Endothelial cell of umbilical vein (primary cell): Measurements from ENCODE around the gene ITIH4. TPM values are rescaled to one million over a fixed set of nuclear protein-coding genes. Genes with fewer than 3 reads are reported as not detected.

Experiments used
- BruUV-seq: library from RNA; stranded (reverse); fragments of 400-500 nt; replicated peaks from 2 replicates; lab custom pipeline; 2021; lab: Mats Ljungman, UMichigan
- CTCF ChIA-PET: fragments of 300-600, 350-600 bp; sonication (Branson Sonifier 250); formaldehyde crosslinking; loops from one replicate; lab custom pipeline; 2021; ENCODE audit warnings: antibody characterized with exemption, inconsistent platforms; lab: Charles Lee
- POLR2A ChIA-PET: fragments of 300-600, 350-600 bp; sonication (Branson Sonifier 250); formaldehyde crosslinking; loops from one replicate; lab custom pipeline; 2021; ENCODE audit warnings: antibody characterized with exemption, inconsistent platforms; lab: Charles Lee
- DNase-seq: peaks from one replicate; pipeline ENCODE4 v3.0.0-alpha.2; 2011; ENCODE audit warnings: low read depth, low spot score
- FAIRE-seq: peaks from 2 replicates; lab custom pipeline; 2011; peaks lifted over from hg19 to GRCh38; lab: Jason Lieb, UNC
- H2AFZ ChIP-seq: 2 replicates; pipeline ENCODE4 v1.6.0; 2012; ENCODE audit warnings: low read depth, low read length, control low read depth, inconsistent platforms
- H3K27ac ChIP-seq: 2 replicates; pipeline ENCODE4 v1.5.1; 2011; ENCODE audit warnings: low read depth, mild to moderate bottlenecking, control low read depth, low read length, moderate library complexity; ENCODE audit not compliant: insufficient read depth
- H3K27me3 ChIP-seq, 2 experiments: 2 replicates each; pipeline versions ENCODE4 v1.6.0 to v1.6.1; 2011; ENCODE audit warnings: low read length in 2 of 2, mixed read lengths in 1 of 2; ENCODE audit not compliant: control insufficient read depth in 2 of 2, insufficient read depth in 2 of 2
- H3K36me3 ChIP-seq, 2 experiments: 2 replicates in 1 of 2; 3 replicates in 1 of 2; pipeline ENCODE4 v1.5.1; 2011; ENCODE audit warnings: low read length in 2 of 2, mild to moderate bottlenecking in 1 of 2, moderate library complexity in 1 of 2; ENCODE audit not compliant: control insufficient read depth in 2 of 2, insufficient read depth in 2 of 2; ENCODE audit errors: extremely low read depth in 1 of 2
- H3K4me1 ChIP-seq: 3 replicates; pipeline ENCODE4 v1.5.1; 2011; ENCODE audit warnings: mild to moderate bottlenecking, low read length; ENCODE audit not compliant: control insufficient read depth, insufficient read depth; ENCODE audit errors: extremely low read depth
- H3K4me2 ChIP-seq: 2 replicates; pipeline ENCODE4 v1.6.1; 2011; ENCODE audit warnings: low read length, control low read depth, mixed read lengths; ENCODE audit not compliant: insufficient read depth
- H3K4me3 ChIP-seq, 3 experiments: fragments of 200-600 bp in 1 of 3; sonication (generic), shearing (Covaris generic) in 1 of 3; replicated peaks in 1 of 3; 2 replicates each; pipeline ENCODE4 v1.5.1; 2011 to 2016; ENCODE audit warnings: control low read depth in 3 of 3, low read length in 3 of 3, mild to moderate bottlenecking in 2 of 3, inconsistent platforms in 1 of 3, low read depth in 1 of 3, moderate library complexity in 1 of 3; ENCODE audit not compliant: insufficient read depth in 1 of 3
- H3K79me2 ChIP-seq: 2 replicates; pipeline ENCODE4 v1.6.0; 2012; ENCODE audit warnings: low read length, inconsistent platforms; ENCODE audit not compliant: control insufficient read depth, insufficient read depth
- H3K9ac ChIP-seq: replicated peaks from 2 replicates; pipeline ENCODE3; 2011; ENCODE audit warnings: low read length, control low read depth; ENCODE audit not compliant: insufficient read depth; ENCODE audit errors: extremely low read depth
- H3K9me1 ChIP-seq: replicated peaks from 3 replicates; pipeline ENCODE4 v1.6.0; 2011; ENCODE audit warnings: mild to moderate bottlenecking, low read length; ENCODE audit not compliant: control insufficient read depth, insufficient read depth; ENCODE audit errors: extremely low read depth
- H3K9me3 ChIP-seq: replicated peaks from 2 replicates; pipeline ENCODE4 v1.5.1; 2012; ENCODE audit warnings: low read length, inconsistent platforms; ENCODE audit not compliant: control insufficient read depth, insufficient read depth
- H4K20me1 ChIP-seq: replicated peaks from 2 replicates; pipeline ENCODE3; 2011; ENCODE audit warnings: mild to moderate bottlenecking, low read length; ENCODE audit not compliant: control insufficient read depth, insufficient read depth; ENCODE audit errors: extremely low read depth
- EZH2 ChIP-seq: IDR thresholded peaks from 2 replicates; pipeline ENCODE4 v1.6.1; 2012; ENCODE audit warnings: borderline replicate concordance, low read depth, mild to moderate bottlenecking, moderate library complexity, low read length, inconsistent platforms; ENCODE audit not compliant: severe bottlenecking
- FOS ChIP-seq: IDR thresholded peaks from 2 replicates; pipeline ENCODE4 v1.6.1; 2011; ENCODE audit warnings: mild to moderate bottlenecking, low read length, moderate library complexity, borderline replicate concordance; ENCODE audit not compliant: insufficient read depth
- GATA2 ChIP-seq: IDR thresholded peaks from 2 replicates; pipeline ENCODE4 v1.7.0; 2011; ENCODE audit warnings: low read depth, mild to moderate bottlenecking, moderate library complexity, mixed read lengths, low read length; ENCODE audit not compliant: insufficient read length, insufficient read depth
- JUN ChIP-seq: IDR thresholded peaks from 2 replicates; pipeline ENCODE4 v1.6.1; 2011; ENCODE audit warnings: borderline replicate concordance, low read depth; ENCODE audit not compliant: insufficient read length, insufficient read depth
- MYC ChIP-seq: IDR thresholded peaks from one replicate; pipeline ENCODE4 v1.6.1; 2011; ENCODE audit warnings: mild to moderate bottlenecking, low read depth, low read length
- POLR2A ChIP-seq: IDR thresholded peaks from 2 replicates; pipeline ENCODE4 v1.6.1; 2012; ENCODE audit warnings: low read depth, mild to moderate bottlenecking, control low read depth, low read length
- POLR2AphosphoS5 ChIP-seq: IDR thresholded peaks from 2 replicates; pipeline ENCODE4 v1.6.1; 2012; ENCODE audit warnings: low read depth, mild to moderate bottlenecking, control low read depth, low read length, moderate library complexity; ENCODE audit not compliant: insufficient read depth
- dilution Hi-C: fragments of 300-500 bp; cut with MboI; formaldehyde crosslinking; loops from one replicate; pipeline ENCODE4 v1.15.0; 2019; ENCODE audit warnings: low sequenced_read_pairs; ENCODE audit not compliant: extremely low pct_ligation_motif_present
- intact Hi-C: fragments of 100-400 bp; cut with micrococcal nuclease; formaldehyde crosslinking; loops from one replicate; pipeline ENCODE4 v1.10.0; 2022
- polyA plus RNA-seq, 4 experiments: library from polyadenylated mRNA; depleted of rRNA in 3 of 4; stranded (reverse) in 3 of 4; unstranded in 1 of 4; fragments of >200 nt; gene quantifications; 2 replicates each; pipeline versions ENCODE4 v1.2.1 to v1.2.3, GENCODE V29; 2011 to 2012; ENCODE audit warnings: missing spikeins in 1 of 4
- total RNA-seq: library from RNA; stranded (reverse); gene quantifications from 2 replicates; pipeline ENCODE4 v1.2.3, GENCODE V29; 2021
- TF ChIP-seq, protein P1 (sequence below): IDR thresholded peaks from 2 replicates; pipeline ENCODE4 v1.6.1; 2011; ENCODE audit not compliant: insufficient read depth, insufficient read length
- TF ChIP-seq, protein P2 (sequence below), 2 donors: IDR thresholded peaks; 1 replicate in 1 of 2; 2 replicates in 1 of 2; pipeline ENCODE4 v1.5.1; 2011; ENCODE audit warnings: low read length in 2 of 2, mild to moderate bottlenecking in 2 of 2, moderate library complexity in 2 of 2, control low read depth in 1 of 2, inconsistent platforms in 1 of 2, low read depth in 1 of 2; ENCODE audit not compliant: insufficient read depth in 1 of 2; ENCODE audit errors: extremely low read depth in 1 of 2

ITIH4 gene
- total and polyA plus RNA-seq, 2 donors (not counting 3 experiments of a cell fraction or from before 2014, with no cell fraction given), result 0.17 to 2.4 TPM

DNA sequence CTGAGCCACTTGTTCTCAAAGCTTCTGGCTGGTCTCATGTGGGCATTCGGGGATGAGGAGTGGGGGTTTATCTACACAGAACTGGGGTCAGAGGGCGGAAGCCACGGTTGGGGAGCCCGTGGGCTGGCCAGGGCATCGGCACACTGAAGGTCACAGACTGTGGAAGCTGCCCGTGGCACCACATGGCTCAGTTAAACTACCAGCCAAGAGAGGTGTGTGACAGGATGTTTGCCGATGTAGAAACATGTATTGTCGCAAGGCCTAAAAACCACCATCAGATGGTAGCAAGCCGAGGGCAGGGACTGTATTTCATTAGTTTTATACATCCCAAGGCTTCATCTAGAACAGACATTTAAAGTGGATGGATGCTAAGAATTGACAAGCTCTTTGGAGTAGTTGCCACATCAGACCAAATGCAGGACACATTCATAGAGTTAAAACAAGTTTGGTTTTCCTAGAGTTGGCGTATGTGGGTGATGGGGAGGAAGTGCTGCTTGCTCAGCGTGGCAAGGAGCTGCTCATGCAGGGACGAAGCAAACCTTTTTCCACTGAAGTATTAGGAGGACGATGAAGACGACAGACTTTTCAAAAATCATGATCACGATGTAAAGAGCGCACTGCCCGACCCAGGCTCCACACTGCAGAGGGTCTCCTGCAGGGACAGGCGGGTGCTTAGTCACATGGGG, 14.0 kb upstream of the ITIH4 start:
- no peak for TF ChIP-seq GATA2
- no peak for TF ChIP-seq EZH2
- no peak for TF ChIP-seq MYC
- TF ChIP-seq POLR2AphosphoS5, result no peak
- TF ChIP-seq, protein P1, sequence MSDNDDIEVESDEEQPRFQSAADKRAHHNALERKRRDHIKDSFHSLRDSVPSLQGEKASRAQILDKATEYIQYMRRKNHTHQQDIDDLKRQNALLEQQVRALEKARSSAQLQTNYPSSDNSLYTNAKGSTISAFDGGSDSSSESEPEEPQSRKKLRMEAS, result no peak
- TF ChIP-seq, protein P2, sequence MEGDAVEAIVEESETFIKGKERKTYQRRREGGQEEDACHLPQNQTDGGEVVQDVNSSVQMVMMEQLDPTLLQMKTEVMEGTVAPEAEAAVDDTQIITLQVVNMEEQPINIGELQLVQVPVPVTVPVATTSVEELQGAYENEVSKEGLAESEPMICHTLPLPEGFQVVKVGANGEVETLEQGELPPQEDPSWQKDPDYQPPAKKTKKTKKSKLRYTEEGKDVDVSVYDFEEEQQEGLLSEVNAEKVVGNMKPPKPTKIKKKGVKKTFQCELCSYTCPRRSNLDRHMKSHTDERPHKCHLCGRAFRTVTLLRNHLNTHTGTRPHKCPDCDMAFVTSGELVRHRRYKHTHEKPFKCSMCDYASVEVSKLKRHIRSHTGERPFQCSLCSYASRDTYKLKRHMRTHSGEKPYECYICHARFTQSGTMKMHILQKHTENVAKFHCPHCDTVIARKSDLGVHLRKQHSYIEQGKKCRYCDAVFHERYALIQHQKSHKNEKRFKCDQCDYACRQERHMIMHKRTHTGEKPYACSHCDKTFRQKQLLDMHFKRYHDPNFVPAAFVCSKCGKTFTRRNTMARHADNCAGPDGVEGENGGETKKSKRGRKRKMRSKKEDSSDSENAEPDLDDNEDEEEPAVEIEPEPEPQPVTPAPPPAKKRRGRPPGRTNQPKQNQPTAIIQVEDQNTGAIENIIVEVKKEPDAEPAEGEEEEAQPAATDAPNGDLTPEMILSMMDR (IDR thresholded peaks at IDR 0.05; ENCODE audit: extremely low read depth in 1 of 2, insufficient read depth in 1 of 2, low read depth in 1 of 2, low read length in 2 of 2), result no peak
- TF ChIP-seq FOS, result no peak
- no peak for TF ChIP-seq JUN
- no peak for TF ChIP-seq POLR2A
- Histone ChIP-seq H3K9me1 (no peaks in the 10 kb centered on the region), H3K27ac (no peak overlapping the region), H2AFZ (no peak overlapping the region), H3K4me1 (no peaks in the 10 kb centered on the region), H3K36me3 (peaks cover 0 to 3% of the 10 kb centered on the region in 2 experiments), H3K79me2 (no peaks in the 10 kb centered on the region), H3K4me2 (no peak overlapping the region), H3K9me3 (no peaks in the 10 kb centered on the region), H3K4me3 (no peak overlapping the region), H3K9ac (no peak overlapping the region), H3K27me3 (no peaks in the 10 kb centered on the region), H4K20me1 (no peaks in the 10 kb centered on the region)
- DNase-seq, result no peak
- ChIA-PET CTCF (interaction anchor here (0.7 to 2.6 kb wide), 6 partner anchors 8 to 143 kb away, joined by 3 to 8 read pairs (median 4); no protein-coding TSS in a partner anchor), POLR2A (no interaction called here)
- dilution Hi-C loops, result no loop called here
- no TSS peak for BruUV-seq
- no peak for FAIRE-seq
- intact Hi-C loops, result no loop called here
